SK-N-SH (cell line): ENCODE measurements around the gene GLYATL1B.
"Not testable (repeated sequence)": the region's sequence is repeated elsewhere in the genome, so short reads cannot be mapped to it uniquely, and the experiment has no call there.

Experiments
- CTCF ChIP-seq: fragments of 200-600 bp; sonication (generic); IDR thresholded peaks from 2 replicates; pipeline ENCODE4 v1.6.1; 2017; ENCODE audit warnings: antibody characterized with exemption, mild to moderate bottlenecking, moderate library complexity
- EP300 ChIP-seq, 2 experiments: IDR thresholded peaks; 2 replicates each; pipeline versions ENCODE4 v1.4.0 to v1.6.1; 2012; ENCODE audit warnings: borderline replicate concordance in 1 of 2, low read depth in 1 of 2, low read length in 1 of 2
- GABPA ChIP-seq: IDR thresholded peaks from 2 replicates; pipeline ENCODE4 v1.4.0; 2012; ENCODE audit warnings: low read depth, mild to moderate bottlenecking
- JUND ChIP-seq: IDR thresholded peaks from 2 replicates; pipeline ENCODE4 v1.4.0; 2012
- POLR2AphosphoS5 ChIP-seq: IDR thresholded peaks from 2 replicates; pipeline ENCODE4 v1.6.1; 2012; ENCODE audit warnings: low read depth, low read length
- RAD21 ChIP-seq: IDR thresholded peaks from 2 replicates; pipeline ENCODE4 v1.6.1; 2012; ENCODE audit warnings: mild to moderate bottlenecking, low read length
- RCOR1 ChIP-seq: fragments of 150-350 bp; IDR thresholded peaks from 2 replicates; pipeline ENCODE4 v1.6.1; 2017; ENCODE audit warnings: antibody characterized with exemption, low read length
- SIN3A ChIP-seq: IDR thresholded peaks from 2 replicates; pipeline ENCODE4 v1.6.1; 2012; ENCODE audit warnings: low read depth, mild to moderate bottlenecking, low read length, moderate library complexity, borderline replicate concordance

GRCh38 chr11:59095972-59096575 lies 10.0 kb downstream of the GLYATL1B start:
- not testable (repeated sequence) for TF ChIP-seq CTCF; EP300 (IDR thresholded peaks at IDR 0.05; ENCODE audit: borderline replicate concordance in 1 of 2, low read depth in 1 of 2, low read length in 1 of 2); JUND; SIN3A; GABPA; POLR2AphosphoS5; RCOR1; RAD21
